Vagina (tissue), 1 donor: ENCODE measurements around the gene PML. TPM values are rescaled to one million over a fixed set of nuclear protein-coding genes. Genes with fewer than 3 reads are reported as not detected.

Experiments used
- small RNA-seq: library from RNA; depleted of rRNA; stranded (forward); fragments of <200 nt; gene quantifications from one replicate; pipeline ENCODE3, GENCODE V24; 2016
- total RNA-seq: library from RNA; depleted of rRNA; stranded (reverse); fragments of >200 nt; gene quantifications from one replicate; pipeline ENCODE4 v1.2.3, GENCODE V29; 2016

Gene PML
- total RNA-seq, 1 donor from 2014 or later, result 107 TPM

Small RNA genes within 50 kb of the gene (small RNA-seq; reads per million reads assigned to genes)
- not detected for gene RN7SL429P

Other genes starting within 250 kb of the PML start
- gene INSYN1, start 241.4 kb upstream of the PML start, total RNA-seq, result 5.6 TPM
- not detected for gene TBC1D21, start 121.2 kb upstream of the PML start, total RNA-seq
- 29.0 TPM for gene LOXL1, start 68.3 kb upstream of the PML start, total RNA-seq
- gene STOML1, start 2.4 kb upstream of the PML start, total RNA-seq, result 15.0 TPM
- gene GOLGA6A, start 87.8 kb downstream of the PML start, total RNA-seq, result 0.25 TPM
- 3.4 TPM for gene ISLR2, start 135.9 kb downstream of the PML start, total RNA-seq
- gene ISLR, start 179.0 kb downstream of the PML start, total RNA-seq, result 208 TPM
- gene STRA6, start 208.1 kb downstream of the PML start, total RNA-seq, result 0.98 TPM
- gene CCDC33, start 241.6 kb downstream of the PML start, total RNA-seq, result not detected